K562 (cell line): ENCODE measurements around the gene REPS1. TPM values are rescaled to one million over a fixed set of nuclear protein-coding genes. Genes with fewer than 3 reads are reported as not detected.

ENCODE experiments used
- ATAC-seq: fragments of 200-7000 bp; cut with Tn5 transposase; 3 replicates; pipeline ENCODE4 v1.9.1; 2020; ENCODE audit warnings: moderate library complexity
- BruUV-seq: library from RNA; stranded (reverse); fragments of 400-500 nt; replicated peaks from 2 replicates; lab custom pipeline; 2021; lab: Mats Ljungman, UMichigan
- CTCF ChIA-PET: fragments of 300-600 bp; formaldehyde crosslinking; extraction: SDS; loops from one replicate; lab custom pipeline; 2021; ENCODE audit warnings: low intra/inter-chr PET ratio; lab: Yijun Ruan, JAX
- POLR2A ChIA-PET: fragments of 300-600, 350-650 bp; sonication (Branson Sonifier 250); formaldehyde crosslinking; extraction: SDS; loops from one replicate; lab custom pipeline; 2021; ENCODE audit warnings: antibody characterized with exemption, inconsistent platforms; lab: Yijun Ruan, JAX
- DNase-seq, 4 experiments: peaks; one replicate each; pipeline versions ENCODE4 v3.0.0 to v3.0.0-alpha.2; 2011 to 2018; ENCODE audit warnings: low spot score in 3 of 4, mixed read lengths in 3 of 4; ENCODE audit errors: extremely low read depth in 1 of 4
- FAIRE-seq: peaks from 2 replicates; lab custom pipeline; 2011; peaks lifted over from hg19 to GRCh38; lab: Jason Lieb, UNC
- H2AFZ ChIP-seq: 2 replicates; pipeline ENCODE4 v1.6.0; 2011; ENCODE audit warnings: low read depth, low read length, control low read depth, inconsistent platforms
- H3K27ac ChIP-seq: fragments of 200-600 bp; 3 replicates; pipeline ENCODE4 v1.8.0; 2011; ENCODE audit warnings: low read depth, mild to moderate bottlenecking, control low read depth, inconsistent platforms, low read length, moderate library complexity, mixed read lengths; ENCODE audit errors: extremely low read depth
- H3K27me3 ChIP-seq, 2 experiments: fragments of 300-600 bp in 1 of 2; 2 replicates in 1 of 2; 3 replicates in 1 of 2; pipeline versions ENCODE4 v1.6.0 to v1.8.0; 2011; ENCODE audit warnings: inconsistent platforms in 2 of 2, low read length in 2 of 2, mild to moderate bottlenecking in 1 of 2, mixed read lengths in 1 of 2, moderate library complexity in 1 of 2; ENCODE audit not compliant: control insufficient read depth in 2 of 2, insufficient read depth in 2 of 2
- H3K36me3 ChIP-seq: fragments of 300-600 bp; 3 replicates; pipeline ENCODE4 v1.8.0; 2011; ENCODE audit warnings: mild to moderate bottlenecking, low read length, inconsistent platforms; ENCODE audit not compliant: control insufficient read depth, insufficient read depth
- H3K4me1 ChIP-seq, 2 experiments: fragments of 200-600 bp in 1 of 2; replicated peaks in 1 of 2; 2 replicates in 1 of 2; 3 replicates in 1 of 2; pipeline versions ENCODE4 v1.5.1 to v1.8.0; 2011; ENCODE audit warnings: inconsistent platforms in 2 of 2, low read length in 2 of 2, mild to moderate bottlenecking in 1 of 2, mixed read lengths in 1 of 2, moderate library complexity in 1 of 2; ENCODE audit not compliant: control insufficient read depth in 2 of 2, insufficient read depth in 2 of 2
- H3K4me2 ChIP-seq: 2 replicates; pipeline ENCODE4 v1.6.1; 2011; ENCODE audit warnings: low read length, control low read depth, inconsistent platforms, mixed read lengths; ENCODE audit not compliant: insufficient read depth
- H3K4me3 ChIP-seq: fragments of 200-600 bp; sonication (generic), shearing (Covaris generic); 2 replicates; pipeline ENCODE4 v1.5.1; 2016; ENCODE audit warnings: control low read depth, inconsistent platforms
- H3K79me2 ChIP-seq: fragments of 200-600 bp; 3 replicates; pipeline ENCODE4 v1.8.0; 2011; ENCODE audit warnings: low read length, inconsistent platforms; ENCODE audit not compliant: control insufficient read depth, insufficient read depth
- H3K9ac ChIP-seq, 2 experiments: 2 replicates each; pipeline versions ENCODE4 v1.6.0 to v1.6.1; 2011; ENCODE audit warnings: low read depth in 2 of 2, low read length in 2 of 2, control low read depth in 1 of 2, inconsistent platforms in 1 of 2, mild to moderate bottlenecking in 1 of 2, mixed read lengths in 1 of 2; ENCODE audit not compliant: insufficient read depth in 1 of 2
- H3K9me1 ChIP-seq: one replicate; pipeline ENCODE4 v1.6.0; 2011; ENCODE audit warnings: inconsistent platforms, mild to moderate bottlenecking, low read length, moderate library complexity; ENCODE audit not compliant: control insufficient read depth, insufficient read depth
- H3K9me3 ChIP-seq: replicated peaks from 2 replicates; pipeline ENCODE4 v1.5.1; 2011; ENCODE audit warnings: low read depth, low read length, inconsistent platforms; ENCODE audit not compliant: control insufficient read depth, insufficient read depth
- H4K20me1 ChIP-seq: replicated peaks from 2 replicates; pipeline ENCODE4 v1.6.1; 2011; ENCODE audit warnings: low read length, inconsistent platforms, mixed read lengths; ENCODE audit not compliant: control insufficient read depth, insufficient read depth
- ZBTB26 ChIP-seq: fragments of 450-650 bp; formaldehyde crosslinking; IDR thresholded peaks from 2 replicates; pipeline ENCODE4 v1.4.0; 2022; ENCODE audit warnings: missing genetic modification characterization
- ZNF395 ChIP-seq: fragments of 200-800 bp; sonication (Bioruptor generic); IDR thresholded peaks from 2 replicates; pipeline ENCODE4 v1.6.1; 2017; ENCODE audit warnings: missing genetic modification characterization, missing compliant biosample characterization
- WGBS: fragments of 100-300 bp; shearing (Covaris generic); methylation state at CpG from one replicate; pipeline ENCODE4 v1.1.6; 2016; ENCODE audit warnings: low coverage, mixed read lengths; ENCODE audit not compliant: insufficient coverage; ENCODE audit errors: missing lambda C conversion rate; 5-methylcytosine and 5-hydroxymethylcytosine counted together
- in situ Hi-C: fragments of 300-500 bp; cut with MboI; formaldehyde crosslinking; loops from 4 replicates; pipeline ENCODE4 v1.15.0; 2018; ENCODE audit warnings: inconsistent platforms, mixed read lengths
- intact Hi-C: fragments of 100-400 bp; cut with micrococcal nuclease; formaldehyde crosslinking; loops from 2 replicates; pipeline ENCODE4 v1.14.2; 2022
- polyA plus RNA-seq, 8 experiments: library from polyadenylated mRNA; depleted of rRNA in 4 of 8; stranded (reverse) in 5 of 8; unstranded in 3 of 8; fragments of >200 nt; fragmentation: Nextera tagmentation in 2 of 8; fragmentation: Illumina TruSeq in 1 of 8; extraction: Ambion mirVana in 2 of 8; extraction: Trizol in 1 of 8; gene quantifications; 2 replicates each; pipeline versions ENCODE4 v1.2.1 to v1.2.3, GENCODE V29; 2011 to 2014; ENCODE audit warnings: inconsistent platforms in 1 of 8, missing spikeins in 1 of 8
- total RNA-seq, 7 experiments: library from RNA; depleted of rRNA in 6 of 7; stranded (reverse); fragments of >200 nt in 6 of 7; fragmentation: Illumina TruSeq in 2 of 7; extraction: Trizol in 2 of 7; gene quantifications; 2 replicates each; pipeline versions ENCODE4 v1.2.1 to v1.2.3, GENCODE V29; 2011 to 2021; ENCODE audit warnings: low replicate concordance in 1 of 7

Gene REPS1
- total and polyA plus RNA-seq, 9 of the 15 experiments (the other 6 are each of a cell fraction or from before 2014, with no cell fraction given), result 7.9 to 36.0 (median 27.8) TPM

DNA sequence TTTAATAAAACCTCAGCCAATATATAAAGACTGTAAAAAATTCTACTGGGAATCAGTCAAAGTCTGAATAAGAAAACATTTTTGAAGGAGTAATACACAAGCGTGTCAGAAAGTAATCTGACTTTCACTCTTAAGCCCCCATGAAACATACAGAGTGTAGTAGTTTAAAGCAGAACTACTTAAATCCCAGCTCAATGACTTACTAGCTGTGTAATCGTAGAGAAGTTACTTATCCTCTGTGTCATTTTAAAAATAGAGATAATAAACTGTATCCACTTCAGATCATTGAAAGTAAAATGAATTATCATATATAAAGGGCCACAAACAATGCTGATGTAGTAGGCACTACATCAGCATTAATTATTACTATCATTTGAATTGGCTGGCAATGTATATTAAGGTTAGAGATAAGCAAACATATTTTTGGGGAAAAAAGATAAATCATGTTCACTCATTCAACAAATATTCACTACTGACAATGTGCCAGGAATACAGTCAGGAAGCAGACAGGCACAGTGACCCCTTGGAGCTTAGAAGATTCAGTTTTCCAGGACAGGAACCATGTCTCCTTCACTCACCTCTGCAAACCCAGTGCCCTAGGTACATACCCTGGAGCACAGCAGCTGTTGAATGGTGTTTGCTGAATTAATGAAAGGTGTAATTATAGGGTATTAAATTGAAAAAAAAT, 14.4 kb downstream of the REPS1 start:
- DNase-seq (no peak), FAIRE-seq (no peak), ATAC-seq (no peak)
- Histone ChIP-seq H2AFZ (no peak overlapping the region), H3K79me2 (peaks cover 12% of the 10 kb centered on the region; the same call in 2 of the 3 replicates), H3K9ac (no peak overlapping the region), H3K36me3 (no peaks in the 10 kb centered on the region), H3K4me3 (no peak overlapping the region), H3K4me1 (peaks cover 0 to 6% of the 10 kb centered on the region in 2 experiments; a peak in 1 of 5 replicates), H3K9me3 (no peaks in the 10 kb centered on the region), H4K20me1 (no peaks in the 10 kb centered on the region; the same call in 1 of the 2 replicates), H3K9me1 (no peaks in the 10 kb centered on the region), H3K27me3 (no peaks in the 10 kb centered on the region), H3K27ac (no peak overlapping the region), H3K4me2 (no peak overlapping the region)
- ChIA-PET POLR2A (interaction anchor here (0.9 to 4.4 kb wide), 2 partner anchors 10 to 12 kb away, joined by 3 to 22 read pairs; no protein-coding TSS in a partner anchor), CTCF (no interaction called here)
- intact Hi-C loops (no loop called here), in situ Hi-C loops (no loop called here)
- TF ChIP-seq ZBTB26 (CRISPR knock-in tag), result no peak
- TF ChIP-seq ZNF395 (CRISPR knock-in tag), result no peak
- no TSS peak for BruUV-seq
- 23% methylated on average over 2 of the region's 2 CpGs for WGBS
